GM23338 (cell line): ENCODE data around the gene SRM. TPM values are rescaled to one million over a fixed set of nuclear protein-coding genes. Genes with fewer than 3 reads are reported as not detected.

Experiments used
- ATAC-seq: fragments of 200-7000 bp; cut with Tn5 transposase; 3 replicates; pipeline ENCODE4 v1.9.1; 2020
- DNase-seq: peaks from one replicate; pipeline ENCODE4 v3.0.0-alpha.2; 2015; ENCODE audit warnings: low spot score
- H2AFZ ChIP-seq: fragments of 200-600 bp; sonication (generic); 2 replicates; pipeline ENCODE4 v1.8.0; 2016; ENCODE audit warnings: antibody characterized with exemption, mild to moderate bottlenecking, moderate library complexity
- H3F3A ChIP-seq: fragments of 200-600 bp; sonication (generic); replicated peaks from 2 replicates; pipeline ENCODE4 v1.8.0; 2017; ENCODE audit warnings: antibody characterized with exemption, mixed run types, low read depth
- H3K27ac ChIP-seq: fragments of 200-600 bp; sonication (generic); 2 replicates; pipeline ENCODE4 v1.6.1; 2016; ENCODE audit warnings: low read depth
- H3K27me3 ChIP-seq: fragments of 200-600 bp; sonication (generic); 2 replicates; pipeline ENCODE4 v1.8.0; 2016; ENCODE audit warnings: mild to moderate bottlenecking, mixed run types, moderate library complexity; ENCODE audit not compliant: insufficient read depth
- H3K36me3 ChIP-seq: fragments of 200-600 bp; sonication (generic); 2 replicates; pipeline ENCODE4 v1.8.0; 2016; ENCODE audit warnings: mild to moderate bottlenecking; ENCODE audit not compliant: insufficient read depth
- H3K4me1 ChIP-seq: fragments of 200-600 bp; sonication (generic); 2 replicates; pipeline ENCODE4 v1.8.0; 2016; ENCODE audit warnings: mild to moderate bottlenecking, moderate library complexity; ENCODE audit not compliant: insufficient read depth
- H3K4me2 ChIP-seq: fragments of 200-600 bp; sonication (generic); 2 replicates; pipeline ENCODE4 v1.7.1; 2017; ENCODE audit warnings: mixed run types
- H3K4me3 ChIP-seq: fragments of 200-600 bp; sonication (generic); 2 replicates; pipeline ENCODE4 v1.6.1; 2016; ENCODE audit warnings: mixed run types
- H3K79me2 ChIP-seq: fragments of 200-600 bp; sonication (generic); replicated peaks from 2 replicates; pipeline ENCODE4 v1.8.0; 2017; ENCODE audit warnings: mild to moderate bottlenecking; ENCODE audit not compliant: insufficient read depth
- H3K9me2 ChIP-seq: fragments of 200-600 bp; sonication (generic); 2 replicates; pipeline ENCODE4 v1.8.0; 2017; ENCODE audit not compliant: insufficient read depth
- H4K20me1 ChIP-seq: fragments of 200-600 bp; sonication (generic); replicated peaks from 2 replicates; pipeline ENCODE4 v1.8.0; 2017; ENCODE audit warnings: mild to moderate bottlenecking; ENCODE audit not compliant: insufficient read depth
- H3K27ac Mint-ChIP-seq: 2 replicates; pipeline ENCODE4 v1.8.0; 2020; ENCODE audit warnings: inconsistent platforms, mild to moderate bottlenecking, moderate library complexity, mixed read lengths
- H3K27me3 Mint-ChIP-seq: 3 replicates; pipeline ENCODE4 v1.8.0; 2022; ENCODE audit warnings: low read depth, mild to moderate bottlenecking, moderate library complexity, mixed read lengths, inconsistent platforms; ENCODE audit not compliant: insufficient read depth, poor library complexity
- H3K36me3 Mint-ChIP-seq: 3 replicates; pipeline ENCODE4 v1.8.0; 2021; ENCODE audit warnings: low read depth, mild to moderate bottlenecking, inconsistent platforms, moderate library complexity, mixed read lengths
- H3K4me1 Mint-ChIP-seq: 3 replicates; pipeline ENCODE4 v1.8.0; 2020; ENCODE audit warnings: mild to moderate bottlenecking, inconsistent platforms, mixed read lengths
- H3K4me3 Mint-ChIP-seq: 3 replicates; pipeline ENCODE4 v1.8.0; 2021; ENCODE audit warnings: moderate library complexity, mild to moderate bottlenecking, inconsistent platforms, mixed read lengths
- H3K9me3 Mint-ChIP-seq: 3 replicates; pipeline ENCODE4 v1.8.0; 2020; ENCODE audit warnings: moderate library complexity, mild to moderate bottlenecking, inconsistent platforms, mixed read lengths
- CREB1 ChIP-seq: fragments of 250-450 bp; sonication (Bioruptor Pico); IDR thresholded peaks from 2 replicates; pipeline ENCODE4 v1.5.0; 2020; ENCODE audit warnings: low read depth, mild to moderate bottlenecking, moderate library complexity
- EZH2 ChIP-seq: fragments of 200-600 bp; sonication (generic); IDR thresholded peaks from one replicate; pipeline ENCODE4 v1.8.0; 2017; ENCODE audit warnings: antibody characterized with exemption, mild to moderate bottlenecking, low read depth; ENCODE audit not compliant: unreplicated experiment
- EZH2phosphoT487 ChIP-seq: fragments of 200-600 bp; sonication (generic); IDR thresholded peaks from one replicate; pipeline ENCODE4 v1.8.1; 2018; ENCODE audit warnings: antibody characterized with exemption; ENCODE audit not compliant: unreplicated experiment
- JUNB ChIP-seq: IDR thresholded peaks from one replicate; pipeline ENCODE4 v1.6.1; 2016; ENCODE audit warnings: antibody characterized with exemption; ENCODE audit not compliant: unreplicated experiment
- NANOG ChIP-seq: IDR thresholded peaks from 2 replicates; pipeline ENCODE4 v1.6.1; 2016; ENCODE audit warnings: antibody characterized with exemption, borderline replicate concordance
- POLR2AphosphoS5 ChIP-seq: IDR thresholded peaks from 2 replicates; pipeline ENCODE4 v1.6.1; 2016; ENCODE audit warnings: antibody characterized with exemption, low read depth
- STAT1 ChIP-seq: IDR thresholded peaks from one replicate; pipeline ENCODE4 v1.6.1; 2016; ENCODE audit warnings: antibody characterized with exemption; ENCODE audit not compliant: unreplicated experiment
- ZNF114 ChIP-seq: fragments of 250-450 bp; sonication (Bioruptor Pico); IDR thresholded peaks from 2 replicates; pipeline ENCODE4 v1.5.0; 2020; ENCODE audit warnings: mild to moderate bottlenecking, moderate library complexity
- ZNF331 ChIP-seq: fragments of 250-450 bp; sonication (Bioruptor Pico); IDR thresholded peaks from 2 replicates; pipeline ENCODE4 v1.5.0; 2020; ENCODE audit warnings: low read depth, mild to moderate bottlenecking, moderate library complexity
- polyA plus RNA-seq: library from polyadenylated mRNA; unstranded; fragments of >200 nt; fragmentation: Nextera tagmentation; extraction: Ambion mirVana; gene quantifications from 2 replicates; pipeline ENCODE4 v1.2.1, GENCODE V29; 2016
- total RNA-seq: library from RNA; depleted of rRNA; stranded (reverse); fragments of >200 nt; shearing (Covaris generic); gene quantifications from 2 replicates; pipeline ENCODE4 v1.2.3, GENCODE V29; 2014
- TF ChIP-seq, protein P1 (sequence below), 2 experiments: fragments of 200-600 bp in 1 of 2; sonication (generic) in 1 of 2; conservative IDR thresholded peaks; 2 replicates each; pipeline versions ENCODE4 v1.5.1 to v1.6.1; 2016 to 2017; ENCODE audit warnings: antibody characterized with exemption in 2 of 2, low read depth in 2 of 2, mild to moderate bottlenecking in 2 of 2, moderate library complexity in 1 of 2
- TF ChIP-seq, protein P2 (sequence below): IDR thresholded peaks from 2 replicates; pipeline ENCODE4 v1.6.1; 2016; ENCODE audit warnings: antibody characterized with exemption
- TF ChIP-seq, protein P3 (sequence below): fragments of 250-450 bp; sonication (Bioruptor Pico); IDR thresholded peaks from 2 replicates; pipeline ENCODE4 v1.5.0; 2020; ENCODE audit warnings: mild to moderate bottlenecking, moderate library complexity
- TF ChIP-seq, protein P4 (sequence below): IDR thresholded peaks from one replicate; pipeline ENCODE4 v1.6.1; 2018; ENCODE audit warnings: antibody characterized with exemption; ENCODE audit not compliant: unreplicated experiment

The SRM gene
- total and polyA plus RNA-seq, 2 experiments from 2014 or later, result 170 to 253 TPM

DNA sequence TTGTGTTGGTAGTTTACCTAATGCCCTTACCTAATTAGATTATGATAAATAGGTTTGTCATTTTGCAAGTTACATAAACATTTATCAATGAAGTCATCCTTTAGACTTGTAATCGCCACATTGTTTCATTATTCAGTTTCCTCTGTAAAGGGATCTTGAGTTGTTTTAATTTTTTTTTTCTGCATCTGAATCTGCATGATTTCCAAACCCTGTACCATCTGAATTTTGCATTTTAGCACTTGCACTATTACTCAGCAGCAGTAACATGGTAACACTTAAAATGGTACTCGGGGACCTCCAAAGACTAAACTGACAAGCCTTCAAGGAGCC lies 35.0 kb downstream of the SRM start:
- Mint-ChIP-seq H3K4me3 (no peak overlapping the region), H3K36me3 (peaks cover 88% of the 10 kb centered on the region), H3K9me3 (no peaks in the 10 kb centered on the region), H3K27ac (no peak overlapping the region; the same call in 1 of the 2 replicates), H3K4me1 (no peaks in the 10 kb centered on the region; the same call in 2 of the 3 replicates), H3K27me3 (no peaks in the 10 kb centered on the region)
- TF ChIP-seq, protein P1, sequence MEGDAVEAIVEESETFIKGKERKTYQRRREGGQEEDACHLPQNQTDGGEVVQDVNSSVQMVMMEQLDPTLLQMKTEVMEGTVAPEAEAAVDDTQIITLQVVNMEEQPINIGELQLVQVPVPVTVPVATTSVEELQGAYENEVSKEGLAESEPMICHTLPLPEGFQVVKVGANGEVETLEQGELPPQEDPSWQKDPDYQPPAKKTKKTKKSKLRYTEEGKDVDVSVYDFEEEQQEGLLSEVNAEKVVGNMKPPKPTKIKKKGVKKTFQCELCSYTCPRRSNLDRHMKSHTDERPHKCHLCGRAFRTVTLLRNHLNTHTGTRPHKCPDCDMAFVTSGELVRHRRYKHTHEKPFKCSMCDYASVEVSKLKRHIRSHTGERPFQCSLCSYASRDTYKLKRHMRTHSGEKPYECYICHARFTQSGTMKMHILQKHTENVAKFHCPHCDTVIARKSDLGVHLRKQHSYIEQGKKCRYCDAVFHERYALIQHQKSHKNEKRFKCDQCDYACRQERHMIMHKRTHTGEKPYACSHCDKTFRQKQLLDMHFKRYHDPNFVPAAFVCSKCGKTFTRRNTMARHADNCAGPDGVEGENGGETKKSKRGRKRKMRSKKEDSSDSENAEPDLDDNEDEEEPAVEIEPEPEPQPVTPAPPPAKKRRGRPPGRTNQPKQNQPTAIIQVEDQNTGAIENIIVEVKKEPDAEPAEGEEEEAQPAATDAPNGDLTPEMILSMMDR (conservative IDR thresholded peaks at IDR 0.05; ENCODE audit: low read depth in 2 of 2), result no peak
- TF ChIP-seq, protein P2, sequence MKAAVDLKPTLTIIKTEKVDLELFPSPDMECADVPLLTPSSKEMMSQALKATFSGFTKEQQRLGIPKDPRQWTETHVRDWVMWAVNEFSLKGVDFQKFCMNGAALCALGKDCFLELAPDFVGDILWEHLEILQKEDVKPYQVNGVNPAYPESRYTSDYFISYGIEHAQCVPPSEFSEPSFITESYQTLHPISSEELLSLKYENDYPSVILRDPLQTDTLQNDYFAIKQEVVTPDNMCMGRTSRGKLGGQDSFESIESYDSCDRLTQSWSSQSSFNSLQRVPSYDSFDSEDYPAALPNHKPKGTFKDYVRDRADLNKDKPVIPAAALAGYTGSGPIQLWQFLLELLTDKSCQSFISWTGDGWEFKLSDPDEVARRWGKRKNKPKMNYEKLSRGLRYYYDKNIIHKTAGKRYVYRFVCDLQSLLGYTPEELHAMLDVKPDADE, result no peak
- TF ChIP-seq EZH2phosphoT487, result no peak
- no peak for TF ChIP-seq ZNF331
- TF ChIP-seq ZNF114 (CRISPR knock-in tag), result no peak
- TF ChIP-seq, protein P3, sequence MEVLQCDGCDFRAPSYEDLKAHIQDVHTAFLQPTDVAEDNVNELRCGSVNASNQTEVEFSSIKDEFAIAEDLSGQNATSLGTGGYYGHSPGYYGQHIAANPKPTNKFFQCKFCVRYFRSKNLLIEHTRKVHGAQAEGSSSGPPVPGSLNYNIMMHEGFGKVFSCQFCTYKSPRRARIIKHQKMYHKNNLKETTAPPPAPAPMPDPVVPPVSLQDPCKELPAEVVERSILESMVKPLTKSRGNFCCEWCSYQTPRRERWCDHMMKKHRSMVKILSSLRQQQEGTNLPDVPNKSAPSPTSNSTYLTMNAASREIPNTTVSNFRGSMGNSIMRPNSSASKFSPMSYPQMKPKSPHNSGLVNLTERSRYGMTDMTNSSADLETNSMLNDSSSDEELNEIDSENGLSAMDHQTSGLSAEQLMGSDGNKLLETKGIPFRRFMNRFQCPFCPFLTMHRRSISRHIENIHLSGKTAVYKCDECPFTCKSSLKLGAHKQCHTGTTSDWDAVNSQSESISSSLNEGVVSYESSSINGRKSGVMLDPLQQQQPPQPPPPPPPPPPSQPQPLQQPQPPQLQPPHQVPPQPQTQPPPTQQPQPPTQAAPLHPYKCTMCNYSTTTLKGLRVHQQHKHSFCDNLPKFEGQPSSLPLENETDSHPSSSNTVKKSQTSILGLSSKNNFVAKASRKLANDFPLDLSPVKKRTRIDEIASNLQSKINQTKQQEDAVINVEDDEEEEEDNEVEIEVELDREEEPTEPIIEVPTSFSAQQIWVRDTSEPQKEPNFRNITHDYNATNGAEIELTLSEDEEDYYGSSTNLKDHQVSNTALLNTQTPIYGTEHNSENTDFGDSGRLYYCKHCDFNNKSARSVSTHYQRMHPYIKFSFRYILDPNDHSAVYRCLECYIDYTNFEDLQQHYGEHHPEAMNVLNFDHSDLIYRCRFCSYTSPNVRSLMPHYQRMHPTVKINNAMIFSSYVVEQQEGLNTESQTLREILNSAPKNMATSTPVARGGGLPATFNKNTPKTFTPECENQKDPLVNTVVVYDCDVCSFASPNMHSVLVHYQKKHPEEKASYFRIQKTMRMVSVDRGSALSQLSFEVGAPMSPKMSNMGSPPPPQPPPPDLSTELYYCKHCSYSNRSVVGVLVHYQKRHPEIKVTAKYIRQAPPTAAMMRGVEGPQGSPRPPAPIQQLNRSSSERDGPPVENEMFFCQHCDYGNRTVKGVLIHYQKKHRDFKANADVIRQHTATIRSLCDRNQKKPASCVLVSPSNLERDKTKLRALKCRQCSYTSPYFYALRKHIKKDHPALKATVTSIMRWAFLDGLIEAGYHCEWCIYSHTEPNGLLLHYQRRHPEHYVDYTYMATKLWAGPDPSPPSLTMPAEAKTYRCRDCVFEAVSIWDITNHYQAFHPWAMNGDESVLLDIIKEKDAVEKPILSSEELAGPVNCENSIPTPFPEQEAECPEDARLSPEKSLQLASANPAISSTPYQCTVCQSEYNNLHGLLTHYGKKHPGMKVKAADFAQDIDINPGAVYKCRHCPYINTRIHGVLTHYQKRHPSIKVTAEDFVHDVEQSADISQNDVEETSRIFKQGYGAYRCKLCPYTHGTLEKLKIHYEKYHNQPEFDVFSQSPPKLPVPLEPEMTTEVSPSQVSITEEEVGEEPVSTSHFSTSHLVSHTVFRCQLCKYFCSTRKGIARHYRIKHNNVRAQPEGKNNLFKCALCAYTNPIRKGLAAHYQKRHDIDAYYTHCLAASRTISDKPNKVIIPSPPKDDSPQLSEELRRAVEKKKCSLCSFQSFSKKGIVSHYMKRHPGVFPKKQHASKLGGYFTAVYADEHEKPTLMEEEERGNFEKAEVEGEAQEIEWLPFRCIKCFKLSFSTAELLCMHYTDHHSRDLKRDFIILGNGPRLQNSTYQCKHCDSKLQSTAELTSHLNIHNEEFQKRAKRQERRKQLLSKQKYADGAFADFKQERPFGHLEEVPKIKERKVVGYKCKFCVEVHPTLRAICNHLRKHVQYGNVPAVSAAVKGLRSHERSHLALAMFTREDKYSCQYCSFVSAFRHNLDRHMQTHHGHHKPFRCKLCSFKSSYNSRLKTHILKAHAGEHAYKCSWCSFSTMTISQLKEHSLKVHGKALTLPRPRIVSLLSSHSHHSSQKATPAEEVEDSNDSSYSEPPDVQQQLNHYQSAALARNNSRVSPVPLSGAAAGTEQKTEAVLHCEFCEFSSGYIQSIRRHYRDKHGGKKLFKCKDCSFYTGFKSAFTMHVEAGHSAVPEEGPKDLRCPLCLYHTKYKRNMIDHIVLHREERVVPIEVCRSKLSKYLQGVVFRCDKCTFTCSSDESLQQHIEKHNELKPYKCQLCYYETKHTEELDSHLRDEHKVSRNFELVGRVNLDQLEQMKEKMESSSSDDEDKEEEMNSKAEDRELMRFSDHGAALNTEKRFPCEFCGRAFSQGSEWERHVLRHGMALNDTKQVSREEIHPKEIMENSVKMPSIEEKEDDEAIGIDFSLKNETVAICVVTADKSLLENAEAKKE (CRISPR knock-in tag), result no peak
- no peak for TF ChIP-seq POLR2AphosphoS5
- TF ChIP-seq, protein P4, sequence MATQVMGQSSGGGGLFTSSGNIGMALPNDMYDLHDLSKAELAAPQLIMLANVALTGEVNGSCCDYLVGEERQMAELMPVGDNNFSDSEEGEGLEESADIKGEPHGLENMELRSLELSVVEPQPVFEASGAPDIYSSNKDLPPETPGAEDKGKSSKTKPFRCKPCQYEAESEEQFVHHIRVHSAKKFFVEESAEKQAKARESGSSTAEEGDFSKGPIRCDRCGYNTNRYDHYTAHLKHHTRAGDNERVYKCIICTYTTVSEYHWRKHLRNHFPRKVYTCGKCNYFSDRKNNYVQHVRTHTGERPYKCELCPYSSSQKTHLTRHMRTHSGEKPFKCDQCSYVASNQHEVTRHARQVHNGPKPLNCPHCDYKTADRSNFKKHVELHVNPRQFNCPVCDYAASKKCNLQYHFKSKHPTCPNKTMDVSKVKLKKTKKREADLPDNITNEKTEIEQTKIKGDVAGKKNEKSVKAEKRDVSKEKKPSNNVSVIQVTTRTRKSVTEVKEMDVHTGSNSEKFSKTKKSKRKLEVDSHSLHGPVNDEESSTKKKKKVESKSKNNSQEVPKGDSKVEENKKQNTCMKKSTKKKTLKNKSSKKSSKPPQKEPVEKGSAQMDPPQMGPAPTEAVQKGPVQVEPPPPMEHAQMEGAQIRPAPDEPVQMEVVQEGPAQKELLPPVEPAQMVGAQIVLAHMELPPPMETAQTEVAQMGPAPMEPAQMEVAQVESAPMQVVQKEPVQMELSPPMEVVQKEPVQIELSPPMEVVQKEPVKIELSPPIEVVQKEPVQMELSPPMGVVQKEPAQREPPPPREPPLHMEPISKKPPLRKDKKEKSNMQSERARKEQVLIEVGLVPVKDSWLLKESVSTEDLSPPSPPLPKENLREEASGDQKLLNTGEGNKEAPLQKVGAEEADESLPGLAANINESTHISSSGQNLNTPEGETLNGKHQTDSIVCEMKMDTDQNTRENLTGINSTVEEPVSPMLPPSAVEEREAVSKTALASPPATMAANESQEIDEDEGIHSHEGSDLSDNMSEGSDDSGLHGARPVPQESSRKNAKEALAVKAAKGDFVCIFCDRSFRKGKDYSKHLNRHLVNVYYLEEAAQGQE, result no peak
- TF ChIP-seq STAT1, result no peak
- TF ChIP-seq JUNB, result no peak
- TF ChIP-seq EZH2, result no peak
- no peak for TF ChIP-seq NANOG
- no peak for TF ChIP-seq CREB1 (CRISPR knock-in tag)
- H3K9me2 ChIP-seq, result no peaks in the 10 kb centered on the region
- peaks cover 47% of the 10 kb centered on the region for H3F3A ChIP-seq
- peaks cover 13% of the 10 kb centered on the region; the same call in 1 of the 2 replicates for H3K79me2 ChIP-seq
- no peak overlapping the region for H3K4me2 ChIP-seq
- DNase-seq, result no peak
- peaks cover 70% of the 10 kb centered on the region for H3K36me3 ChIP-seq
- H4K20me1 ChIP-seq, result peaks cover 49% of the 10 kb centered on the region
- no peak overlapping the region for H2AFZ ChIP-seq
- H3K27me3 ChIP-seq, result no peaks in the 10 kb centered on the region
- no peak for ATAC-seq
- peak overlapping the region; percentile 33; the same call in 1 of the 2 replicates for H3K27ac ChIP-seq
- H3K4me3 ChIP-seq, result no peak overlapping the region
- no peaks in the 10 kb centered on the region for H3K4me1 ChIP-seq
